ENCODE data around the gene ARHGEF6.
A peak's percentile ranks its signal among the peaks of the same experiment; 100 is the strongest.
"Not testable (repeated sequence)": the region's sequence is repeated elsewhere in the genome, so short reads cannot be mapped to it uniquely, and the experiment has no call there.

Gene ARHGEF6

GRCh38 chrX:136780241-136780640 lies 491 bp downstream of the ARHGEF6 start:
- no peak for DNase-seq

GRCh38 chrX:136779346-136779781 lies 1.4 kb downstream of the ARHGEF6 start:
- DNase-seq, result no peak

GRCh38 chrX:136778916-136779315 lies 1.8 kb downstream of the ARHGEF6 start:
- DNase-seq, result no peak

- no peak for DNase-seq
Measured at GRCh38 chrX:136778020-136778419, 2.7 kb downstream of the ARHGEF6 start.

- no peak for DNase-seq
Measured at GRCh38 chrX:136773648-136774047, 7.1 kb downstream of the ARHGEF6 start.

- not testable (repeated sequence) for DNase-seq
Measured at GRCh38 chrX:136771869-136772268, 8.9 kb downstream of the ARHGEF6 start.

- peak; percentile 64 for DNase-seq
Measured at GRCh38 chrX:136768469-136769084, 12.2 kb downstream of the ARHGEF6 start.

GRCh38 chrX:136767104-136767941 lies 13.4 kb downstream of the ARHGEF6 start:
- DNase-seq, result peak; percentile 44

- DNase-seq, result no peak
Measured at GRCh38 chrX:136766785-136767103, 14.0 kb downstream of the ARHGEF6 start.

- DNase-seq, result no peak
Measured at GRCh38 chrX:136765821-136766356, 14.8 kb downstream of the ARHGEF6 start.

- no peak for DNase-seq
Measured at GRCh38 chrX:136764206-136764605, 16.5 kb downstream of the ARHGEF6 start.

- no peak for DNase-seq
Measured at GRCh38 chrX:136762820-136763452, 17.8 kb downstream of the ARHGEF6 start.

GRCh38 chrX:136761421-136761820 lies 19.3 kb downstream of the ARHGEF6 start:
- DNase-seq, result no peak

- no peak for DNase-seq
Measured at GRCh38 chrX:136759968-136760367, 20.8 kb downstream of the ARHGEF6 start.

GRCh38 chrX:136755411-136755810 lies 25.3 kb downstream of the ARHGEF6 start:
- DNase-seq, result no peak

GRCh38 chrX:136754651-136755050 lies 26.1 kb downstream of the ARHGEF6 start:
- no peak for DNase-seq

- no peak for DNase-seq
Measured at GRCh38 chrX:136752796-136753195, 27.9 kb downstream of the ARHGEF6 start.

GRCh38 chrX:136752346-136752745 lies 28.4 kb downstream of the ARHGEF6 start:
- DNase-seq, result no peak

- no peak for DNase-seq
Measured at GRCh38 chrX:136750364-136750763, 30.4 kb downstream of the ARHGEF6 start.

- DNase-seq, result peak; percentile 11
Measured at GRCh38 chrX:136747003-136747986, 33.4 kb downstream of the ARHGEF6 start.

- DNase-seq, result no peak
Measured at GRCh38 chrX:136745215-136746173, 35.2 kb downstream of the ARHGEF6 start.

All from stimulated activated CD4-positive, alpha-beta T cell treated with anti-CD3 and anti-CD28 coated beads, Interleukin-4, amount 100 ng/mL, for 24 hours (primary cell).